ENCODE data around the gene ZNF862.

ZNF862 gene

GRCh38 chr7:149811831-149812490 lies 26.2 kb upstream of the ZNF862 start:
- DNase-seq: no peak

GRCh38 chr7:149813254-149814035 lies 24.7 kb upstream of the ZNF862 start:
- no peak for DNase-seq

- no peak for DNase-seq
Observed at GRCh38 chr7:149814494-149814893, 23.7 kb upstream of the ZNF862 start.

- DNase-seq: no peak
Observed at GRCh38 chr7:149815121-149815520, 23.1 kb upstream of the ZNF862 start.

GRCh38 chr7:149815661-149816266 lies 22.4 kb upstream of the ZNF862 start:
- DNase-seq: no peak

GRCh38 chr7:149816267-149816751 lies 21.9 kb upstream of the ZNF862 start:
- no peak for DNase-seq

- no peak for DNase-seq
Observed at GRCh38 chr7:149816794-149817193, 21.4 kb upstream of the ZNF862 start.

- no peak for DNase-seq
Observed at GRCh38 chr7:149817301-149817771, 20.8 kb upstream of the ZNF862 start.

GRCh38 chr7:149817836-149818535 lies 20.2 kb upstream of the ZNF862 start:
- DNase-seq: no peak

GRCh38 chr7:149818536-149818840 lies 19.7 kb upstream of the ZNF862 start:
- no peak for DNase-seq

GRCh38 chr7:149819141-149819960 lies 18.8 kb upstream of the ZNF862 start:
- DNase-seq: no peak

- DNase-seq: no peak
Observed at GRCh38 chr7:149819961-149820340, 18.2 kb upstream of the ZNF862 start.

GRCh38 chr7:149820622-149821190 lies 17.5 kb upstream of the ZNF862 start:
- no peak for DNase-seq

- DNase-seq: no peak
Observed at GRCh38 chr7:149821191-149822148, 16.7 kb upstream of the ZNF862 start.

- DNase-seq: no peak
Observed at GRCh38 chr7:149822353-149822943, 15.7 kb upstream of the ZNF862 start.

- DNase-seq: no peak
Observed at GRCh38 chr7:149823191-149823630, 15.0 kb upstream of the ZNF862 start.

- no peak for DNase-seq
Observed at GRCh38 chr7:149823631-149824199, 14.5 kb upstream of the ZNF862 start.

- DNase-seq: no peak
Observed at GRCh38 chr7:149824301-149824741, 13.9 kb upstream of the ZNF862 start.

GRCh38 chr7:149824748-149825566 lies 13.2 kb upstream of the ZNF862 start:
- no peak for DNase-seq
